ENCODE data around the gene CSF2. TPM values are rescaled to one million over a fixed set of nuclear protein-coding genes. Genes with fewer than 3 reads are reported as not detected.

CSF2 gene
- total RNA-seq, 4 donors from 2014 or later: not detected

- Histone ChIP-seq H3K9me3 (no peaks in the 10 kb centered on the region), H3K4me3 (no peak overlapping the region), H3K27ac (no peak overlapping the region), H3K4me1 (peaks cover 13% of the 10 kb centered on the region), H3K27me3 (no peaks in the 10 kb centered on the region), H3K36me3 (no peaks in the 10 kb centered on the region)
- no peak for TF ChIP-seq CTCF (IDR thresholded peaks at IDR 0.05)
- TF ChIP-seq POLR2A (IDR thresholded peaks at IDR 0.05): no peak
- no peak for TF ChIP-seq EP300 (IDR thresholded peaks at IDR 0.05)
- TF ChIP-seq POLR2AphosphoS5 (IDR thresholded peaks at IDR 0.05): no peak
- DNase-seq (ENCODE audit: low spot score in 2 of 2): no peak
- WGBS: 94% methylated on average over 3 of the region's 3 CpGs
These were observed 26.3 kb downstream of the CSF2 start for GRCh38 chr5:132099905-132100304.

GRCh38 chr5:132100672-132101261 lies 27.2 kb downstream of the CSF2 start:
- peaks cover 13% of the 10 kb centered on the region for H3K4me1 ChIP-seq
- no peak overlapping the region for H3K27ac ChIP-seq
- 89% methylated on average over 8 of the region's 8 CpGs for WGBS

GRCh38 chr5:132101385-132101880 lies 27.8 kb downstream of the CSF2 start:
- Histone ChIP-seq H3K4me3 (no peak overlapping the region), H3K4me1 (peaks cover 13% of the 10 kb centered on the region), H3K9me3 (no peaks in the 10 kb centered on the region), H3K27ac (no peak overlapping the region), H3K27me3 (no peaks in the 10 kb centered on the region), H3K36me3 (no peaks in the 10 kb centered on the region)
- TF ChIP-seq POLR2A (IDR thresholded peaks at IDR 0.05): no peak
- TF ChIP-seq EP300 (IDR thresholded peaks at IDR 0.05): no peak
- no peak for TF ChIP-seq POLR2AphosphoS5 (IDR thresholded peaks at IDR 0.05)
- TF ChIP-seq CTCF (IDR thresholded peaks at IDR 0.05): no peak
- WGBS: 93% methylated on average over 6 of the region's 6 CpGs
- no peak for DNase-seq (ENCODE audit: low spot score in 2 of 2)

More at GRCh38 chr5:132100672-132101261, 27.2 kb downstream of the CSF2 start:
- Histone ChIP-seq H3K9me3 (no peaks in the 10 kb centered on the region), H3K27me3 (no peaks in the 10 kb centered on the region), H3K4me3 (no peak overlapping the region), H3K36me3 (no peaks in the 10 kb centered on the region)
- no peak for TF ChIP-seq POLR2A (IDR thresholded peaks at IDR 0.05)
- TF ChIP-seq POLR2AphosphoS5 (IDR thresholded peaks at IDR 0.05): no peak
- no peak for TF ChIP-seq CTCF (IDR thresholded peaks at IDR 0.05)
- no peak for TF ChIP-seq EP300 (IDR thresholded peaks at IDR 0.05)
- DNase-seq (ENCODE audit: low spot score in 2 of 2): no peak

- no peak for DNase-seq (ENCODE audit: low spot score in 2 of 2)
- Histone ChIP-seq H3K27ac (no peak overlapping the region), H3K4me1 (peaks cover 13% of the 10 kb centered on the region), H3K4me3 (no peak overlapping the region), H3K27me3 (no peaks in the 10 kb centered on the region), H3K9me3 (no peaks in the 10 kb centered on the region), H3K36me3 (no peaks in the 10 kb centered on the region)
- no peak for TF ChIP-seq POLR2A (IDR thresholded peaks at IDR 0.05)
- TF ChIP-seq POLR2AphosphoS5 (IDR thresholded peaks at IDR 0.05): no peak
- no peak for TF ChIP-seq EP300 (IDR thresholded peaks at IDR 0.05)
- TF ChIP-seq CTCF (IDR thresholded peaks at IDR 0.05): no peak
- 95% methylated on average over 5 of the region's 5 CpGs for WGBS
These were observed 28.6 kb downstream of the CSF2 start for GRCh38 chr5:132102101-132102701.

GRCh38 chr5:132102944-132103331 lies 29.3 kb downstream of the CSF2 start:
- H3K4me1 ChIP-seq: peaks cover 13% of the 10 kb centered on the region
- H3K27me3 ChIP-seq: no peaks in the 10 kb centered on the region
- H3K4me3 ChIP-seq: no peak overlapping the region
- no peak for TF ChIP-seq EP300 (IDR thresholded peaks at IDR 0.05)
- no peak for TF ChIP-seq CTCF (IDR thresholded peaks at IDR 0.05)
- no peak for TF ChIP-seq POLR2AphosphoS5 (IDR thresholded peaks at IDR 0.05)
- TF ChIP-seq POLR2A (IDR thresholded peaks at IDR 0.05): no peak
- DNase-seq (ENCODE audit: low spot score in 2 of 2): no peak
- no peak overlapping the region for H3K27ac ChIP-seq
- no peaks in the 10 kb centered on the region for H3K9me3 ChIP-seq
- WGBS: 93% methylated on average over 3 of the region's 3 CpGs
- no peaks in the 10 kb centered on the region for H3K36me3 ChIP-seq
